Measurements from ENCODE around the gene PLA2G4D.

DNA sequence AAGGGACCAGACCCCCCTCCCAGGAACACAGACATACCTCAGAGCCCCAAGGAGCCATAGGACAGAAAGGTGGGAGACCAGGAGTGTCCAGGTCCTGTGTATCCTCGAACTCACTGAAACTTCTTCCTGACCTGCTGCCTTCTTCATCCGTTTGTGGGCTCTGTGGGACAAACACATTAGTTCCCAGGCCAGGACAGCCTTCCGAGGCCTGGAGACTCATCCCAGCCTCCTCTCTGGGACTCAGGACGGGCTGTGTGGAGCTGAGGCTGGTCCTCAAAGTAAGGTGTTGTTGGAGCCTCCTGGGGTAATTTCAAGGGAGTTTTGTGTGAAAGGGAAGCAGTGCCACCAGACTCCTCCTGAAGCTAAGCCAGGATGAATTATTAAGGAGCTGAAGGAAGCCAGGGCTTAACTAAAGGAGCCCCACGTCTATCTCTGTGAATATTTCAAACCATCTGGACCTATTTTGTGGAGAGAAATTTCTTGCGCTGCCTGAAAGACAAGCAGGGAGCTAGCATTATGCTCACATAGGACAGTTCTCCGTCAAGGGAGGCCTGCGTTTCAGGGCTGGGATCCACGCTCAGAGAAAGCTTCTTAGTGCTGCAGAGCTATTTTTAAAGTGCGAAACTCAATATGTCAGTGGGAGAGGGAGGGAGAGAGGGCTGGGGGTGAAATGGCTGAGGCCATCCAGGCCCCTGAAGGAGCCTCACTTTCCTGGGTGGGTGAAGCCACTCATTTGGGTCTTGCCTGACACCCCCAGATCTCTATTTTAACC lies 43.7 kb downstream of the PLA2G4D start:
- TF ChIP-seq TAF1 (IDR thresholded peaks at IDR 0.05; ENCODE audit: borderline replicate concordance, low read depth, low read length) (no peak), CREB1 (IDR thresholded peaks at IDR 0.05; ENCODE audit: low read depth) (no peak), GABPA (IDR thresholded peaks at IDR 0.05; ENCODE audit: low read depth) (no peak), YY1 (IDR thresholded peaks at IDR 0.05; ENCODE audit: low read depth, low read length) (no peak), EZH2 (IDR thresholded peaks at IDR 0.05; ENCODE audit: borderline replicate concordance, control insufficient read depth, low read depth, low read length) (no peak), POLR2AphosphoS5 (IDR thresholded peaks at IDR 0.05; ENCODE audit: low read length) (no peak), BHLHE40 (IDR thresholded peaks at IDR 0.05; ENCODE audit: borderline replicate concordance in 1 of 2, low read depth in 2 of 2, low read length in 1 of 2) (no peak), EP300 (IDR thresholded peaks at IDR 0.05; ENCODE audit: borderline replicate concordance in 1 of 2, control insufficient read depth in 1 of 2, low read depth in 2 of 2, low read length in 2 of 2) (no peak), POLR2A (IDR thresholded peaks at IDR 0.05; ENCODE audit: low read depth, low read length) (no peak), BMI1 (IDR thresholded peaks at IDR 0.05; ENCODE audit: borderline replicate concordance) (no peak)
- TF ChIP-seq, protein P1, sequence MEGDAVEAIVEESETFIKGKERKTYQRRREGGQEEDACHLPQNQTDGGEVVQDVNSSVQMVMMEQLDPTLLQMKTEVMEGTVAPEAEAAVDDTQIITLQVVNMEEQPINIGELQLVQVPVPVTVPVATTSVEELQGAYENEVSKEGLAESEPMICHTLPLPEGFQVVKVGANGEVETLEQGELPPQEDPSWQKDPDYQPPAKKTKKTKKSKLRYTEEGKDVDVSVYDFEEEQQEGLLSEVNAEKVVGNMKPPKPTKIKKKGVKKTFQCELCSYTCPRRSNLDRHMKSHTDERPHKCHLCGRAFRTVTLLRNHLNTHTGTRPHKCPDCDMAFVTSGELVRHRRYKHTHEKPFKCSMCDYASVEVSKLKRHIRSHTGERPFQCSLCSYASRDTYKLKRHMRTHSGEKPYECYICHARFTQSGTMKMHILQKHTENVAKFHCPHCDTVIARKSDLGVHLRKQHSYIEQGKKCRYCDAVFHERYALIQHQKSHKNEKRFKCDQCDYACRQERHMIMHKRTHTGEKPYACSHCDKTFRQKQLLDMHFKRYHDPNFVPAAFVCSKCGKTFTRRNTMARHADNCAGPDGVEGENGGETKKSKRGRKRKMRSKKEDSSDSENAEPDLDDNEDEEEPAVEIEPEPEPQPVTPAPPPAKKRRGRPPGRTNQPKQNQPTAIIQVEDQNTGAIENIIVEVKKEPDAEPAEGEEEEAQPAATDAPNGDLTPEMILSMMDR (IDR thresholded peaks at IDR 0.05 in 2 of 3, conservative IDR thresholded peaks at IDR 0.05 in 1 of 3; ENCODE audit: control insufficient read depth in 2 of 3, extremely low read depth in 1 of 3, insufficient read depth in 1 of 3, low read depth in 3 of 3, low read length in 3 of 3) = no peak
- TF ChIP-seq, protein P2, sequence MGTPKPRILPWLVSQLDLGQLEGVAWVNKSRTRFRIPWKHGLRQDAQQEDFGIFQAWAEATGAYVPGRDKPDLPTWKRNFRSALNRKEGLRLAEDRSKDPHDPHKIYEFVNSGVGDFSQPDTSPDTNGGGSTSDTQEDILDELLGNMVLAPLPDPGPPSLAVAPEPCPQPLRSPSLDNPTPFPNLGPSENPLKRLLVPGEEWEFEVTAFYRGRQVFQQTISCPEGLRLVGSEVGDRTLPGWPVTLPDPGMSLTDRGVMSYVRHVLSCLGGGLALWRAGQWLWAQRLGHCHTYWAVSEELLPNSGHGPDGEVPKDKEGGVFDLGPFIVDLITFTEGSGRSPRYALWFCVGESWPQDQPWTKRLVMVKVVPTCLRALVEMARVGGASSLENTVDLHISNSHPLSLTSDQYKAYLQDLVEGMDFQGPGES (IDR thresholded peaks at IDR 0.05) = no peak
- TF ChIP-seq, protein P3, sequence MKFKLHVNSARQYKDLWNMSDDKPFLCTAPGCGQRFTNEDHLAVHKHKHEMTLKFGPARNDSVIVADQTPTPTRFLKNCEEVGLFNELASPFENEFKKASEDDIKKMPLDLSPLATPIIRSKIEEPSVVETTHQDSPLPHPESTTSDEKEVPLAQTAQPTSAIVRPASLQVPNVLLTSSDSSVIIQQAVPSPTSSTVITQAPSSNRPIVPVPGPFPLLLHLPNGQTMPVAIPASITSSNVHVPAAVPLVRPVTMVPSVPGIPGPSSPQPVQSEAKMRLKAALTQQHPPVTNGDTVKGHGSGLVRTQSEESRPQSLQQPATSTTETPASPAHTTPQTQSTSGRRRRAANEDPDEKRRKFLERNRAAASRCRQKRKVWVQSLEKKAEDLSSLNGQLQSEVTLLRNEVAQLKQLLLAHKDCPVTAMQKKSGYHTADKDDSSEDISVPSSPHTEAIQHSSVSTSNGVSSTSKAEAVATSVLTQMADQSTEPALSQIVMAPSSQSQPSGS (IDR thresholded peaks at IDR 0.05; ENCODE audit: low read length) = no peak

All from GM12878 (cell line).